ENCODE results near the gene ZNF296. TPM values are rescaled to one million over a fixed set of nuclear protein-coding genes. Genes with fewer than 3 reads are reported as not detected.

Gene ZNF296
- total RNA-seq, 6 experiments from 2014 or later = 0.16 to 0.47 (median 0.35) TPM; not detected in 1

GRCh38 chr19:45021971-45022370, 54.3 kb downstream of the ZNF296 start:
- 60% methylated on average over 1 of the region's 14 CpGs for WGBS (ENCODE audit: insufficient coverage, low coverage, low lambda C conversion rate, missing lambda C conversion rate)
- DNase-seq (no peak), ATAC-seq (peak in 1 of 4 donors; percentile 10)
- Histone ChIP-seq H3K9me3 (no peaks in the 10 kb centered on the region), H3K4me1 (peaks cover 0 to 9% (median 3%) of the 10 kb centered on the region in 4 donors), H3K4me3 (no peak overlapping the region), H3K27ac (no peak overlapping the region), H3K36me3 (no peaks in the 10 kb centered on the region), H3K27me3 (no peaks in the 10 kb centered on the region)
- intact Hi-C loops (cut with DNase I) = loop anchor here in 1 of 2 donors (5.0 kb wide), 1 partner anchor 35 kb away; no protein-coding TSS in a partner anchor
- TF ChIP-seq CTCF (IDR thresholded peaks at IDR 0.05) (no peak), POLR2A (IDR thresholded peaks at IDR 0.05) (no peak)

Small RNA genes lying within 50 kb of the gene (small RNA-seq; reads per million reads assigned to genes)
- gene RNU6-611P = 0 reads per million in 2 experiments

Other genes with a start within 250 kb of the ZNF296 start
- gene NECTIN2, start 230.2 kb downstream of the ZNF296 start, total RNA-seq = 100 to 1,000 TPM in 1 of 6 experiments, 10 to 100 TPM in 5; 63.5 to 127 (median 87.4) TPM
- gene TOMM40, start 185.2 kb downstream of the ZNF296 start, total RNA-seq = 10 to 100 TPM; 24.9 to 82.6 (median 26.7) TPM
- 1,000 to 10,000 TPM; 3,480 to 8,780 (median 4,667) TPM for gene APOE, start 170.7 kb downstream of the ZNF296 start, total RNA-seq
- gene APOC1, start 161.9 kb downstream of the ZNF296 start, total RNA-seq = 1,000 to 10,000 TPM; 4,903 to 7,393 (median 5,741) TPM
- gene APOC4, start 134.2 kb downstream of the ZNF296 start, total RNA-seq = 100 to 1,000 TPM in 5 of 6 experiments, 10 to 100 TPM in 1; 55.6 to 462 (median 203) TPM
- 1,000 to 10,000 TPM; 1,740 to 7,868 (median 2,043) TPM for gene APOC2, start 130.4 kb downstream of the ZNF296 start, total RNA-seq
- 10 to 100 TPM; 78.7 to 90.6 (median 83.9) TPM for gene CLPTM1, start 121.1 kb downstream of the ZNF296 start, total RNA-seq
- 10 to 100 TPM in 1 of 6 experiments, 1 to 10 TPM in 5; 1.2 to 21.4 (median 7.2) TPM for gene RELB, start 75.0 kb downstream of the ZNF296 start, total RNA-seq
- 10 to 100 TPM; 30.5 to 66.8 (median 44.8) TPM for gene CLASRP, start 37.4 kb downstream of the ZNF296 start, total RNA-seq
- gene GEMIN7, start 2.8 kb upstream of the ZNF296 start, total RNA-seq = 10 to 100 TPM; 10.9 to 27.5 (median 14.0) TPM
- 10 to 100 TPM; 10.1 to 14.3 (median 11.0) TPM for gene PPP1R37, start 16.7 kb upstream of the ZNF296 start, total RNA-seq
- under 1 TPM in 1 of 6 experiments, not detected in 5; 0.06 TPM for gene NKPD1, start 84.5 kb upstream of the ZNF296 start, total RNA-seq
- gene TRAPPC6A, start 101.8 kb upstream of the ZNF296 start, total RNA-seq = 10 to 100 TPM; 13.1 to 33.3 (median 23.7) TPM
- 10 to 100 TPM in 1 of 6 experiments, 1 to 10 TPM in 5; 4.7 to 17.0 (median 6.1) TPM for gene BLOC1S3, start 102.3 kb upstream of the ZNF296 start, total RNA-seq
- gene EXOC3L2, start 168.9 kb upstream of the ZNF296 start, total RNA-seq = 1 to 10 TPM; 1.8 to 6.9 (median 4.4) TPM
- gene MARK4, start 174.8 kb upstream of the ZNF296 start, total RNA-seq = 10 to 100 TPM; 14.2 to 23.5 (median 17.5) TPM
- gene CKM, start 246.4 kb upstream of the ZNF296 start, total RNA-seq = 10 to 100 TPM in 1 of 6 experiments, 1 to 10 TPM in 2, under 1 TPM in 2, not detected in 1; 0.42 to 25.6 (median 1.1) TPM